Embryonic facial prominence (tissue), 1 donor: ENCODE measurements around the gene ACOXL.
"Not testable (repeated sequence)": the region's sequence is repeated elsewhere in the genome, so short reads cannot be mapped to it uniquely, and the experiment has no call there.

Source experiments
- DNase-seq: peaks from one replicate; pipeline ENCODE4 v3.0.0-alpha.2; 2016; ENCODE audit errors: extremely low spot score

Gene ACOXL

GRCh38 chr2:110732422-110733413, at the start of gene ACOXL:
ACOXL (plus strand) TSS chr2:110732573; CDS start chr2:110768390, 35,817 bp downstream.
- no peak for DNase-seq

GRCh38 chr2:110682872-110683271, 49.5 kb upstream of the ACOXL start:
- DNase-seq = no peak

GRCh38 chr2:110687775-110688484, 44.4 kb upstream of the ACOXL start:
- DNase-seq = not testable (repeated sequence)

GRCh38 chr2:110688594-110689091, 43.7 kb upstream of the ACOXL start:
- DNase-seq = no peak

- DNase-seq = no peak
Observed at GRCh38 chr2:110690083-110690965, 42.0 kb upstream of the ACOXL start.

- DNase-seq = no peak
Observed at GRCh38 chr2:110691612-110692258, 40.6 kb upstream of the ACOXL start.

- not testable (repeated sequence) for DNase-seq
Observed at GRCh38 chr2:110695146-110695898, 37.1 kb upstream of the ACOXL start.

- DNase-seq = not testable (repeated sequence)
Observed at GRCh38 chr2:110698253-110698652, 34.1 kb upstream of the ACOXL start.

- no peak for DNase-seq
Observed at GRCh38 chr2:110702514-110703380, 29.6 kb upstream of the ACOXL start.

GRCh38 chr2:110707386-110707965, 24.9 kb upstream of the ACOXL start:
- no peak for DNase-seq

- no peak for DNase-seq
Observed at GRCh38 chr2:110708455-110708854, 23.9 kb upstream of the ACOXL start.

- no peak for DNase-seq
Observed at GRCh38 chr2:110712737-110713136, 19.6 kb upstream of the ACOXL start.

GRCh38 chr2:110713513-110714362, 18.6 kb upstream of the ACOXL start:
- no peak for DNase-seq

GRCh38 chr2:110714452-110715224, 17.7 kb upstream of the ACOXL start:
- no peak for DNase-seq

- no peak for DNase-seq
Observed at GRCh38 chr2:110716959-110717645, 15.3 kb upstream of the ACOXL start.

- DNase-seq = no peak
Observed at GRCh38 chr2:110717734-110718133, 14.6 kb upstream of the ACOXL start.

- DNase-seq = no peak
Observed at GRCh38 chr2:110718382-110718781, 14.0 kb upstream of the ACOXL start.
